IMR-90 (cell line): ENCODE results near the gene AHSG.

Experiments used
- CHD1 ChIP-seq: IDR thresholded peaks from 2 replicates; pipeline ENCODE4 v1.6.1; 2012; ENCODE audit warnings: low read depth, low read length, improper control_type of control experiment
- FOS ChIP-seq: fragments of 150-350 bp; IDR thresholded peaks from 2 replicates; pipeline ENCODE4 v1.6.1; 2016; ENCODE audit warnings: low read depth, low read length
- NFE2L2 ChIP-seq: fragments of 150-350 bp; IDR thresholded peaks from 2 replicates; pipeline ENCODE4 v1.6.1; 2016; ENCODE audit warnings: low read depth, mild to moderate bottlenecking, low read length
- POLR2A ChIP-seq: IDR thresholded peaks from 2 replicates; pipeline ENCODE4 v1.6.1; 2012; ENCODE audit warnings: mild to moderate bottlenecking, low read depth, low read length
- RAD21 ChIP-seq: IDR thresholded peaks from 2 replicates; pipeline ENCODE4 v1.6.1; 2012; ENCODE audit warnings: low read length, improper control_type of control experiment
- RCOR1 ChIP-seq: IDR thresholded peaks from 2 replicates; pipeline ENCODE4 v1.6.1; 2012; ENCODE audit warnings: mild to moderate bottlenecking, low read length, improper control_type of control experiment; ENCODE audit not compliant: insufficient replicate concordance
- RFX5 ChIP-seq: IDR thresholded peaks from 2 replicates; pipeline ENCODE4 v1.8.0; 2012; ENCODE audit warnings: low read depth, mild to moderate bottlenecking, low read length, moderate library complexity
- TF ChIP-seq, protein P1 (sequence below): conservative IDR thresholded peaks from 2 replicates; pipeline ENCODE4 v1.5.1; 2012; ENCODE audit warnings: mild to moderate bottlenecking, low read depth, low read length, improper control_type of control experiment
- TF ChIP-seq, protein P2 (sequence below): fragments of 150-350 bp; IDR thresholded peaks from 2 replicates; pipeline ENCODE4 v1.6.1; 2017; ENCODE audit warnings: mild to moderate bottlenecking, antibody characterized with exemption, low read length, low read depth
- TF ChIP-seq, protein P3 (sequence below): fragments of 150-350 bp; IDR thresholded peaks from 2 replicates; pipeline ENCODE4 v1.6.1; 2016; ENCODE audit warnings: low read depth, mild to moderate bottlenecking, low read length, moderate library complexity, borderline replicate concordance

DNA sequence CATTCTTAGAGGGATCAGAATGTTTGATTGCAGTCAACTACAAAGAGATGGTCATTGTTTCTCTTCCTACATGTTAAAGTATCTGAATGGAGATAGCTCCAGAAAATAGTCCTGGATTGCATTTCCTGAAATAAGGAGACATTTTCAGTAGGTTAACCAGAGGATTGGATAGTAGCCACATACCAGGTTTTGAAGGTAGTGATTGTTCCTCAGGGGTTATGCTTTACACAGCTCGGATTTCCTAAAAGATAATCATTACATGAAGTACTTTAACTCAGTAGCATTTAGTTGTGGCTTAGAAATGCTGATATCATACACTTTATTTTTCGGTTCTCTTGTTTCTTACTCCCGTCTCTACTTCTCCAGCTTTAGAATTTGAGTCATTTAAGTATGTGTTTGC, 32.1 kb upstream of the AHSG start:
- TF ChIP-seq, protein P1, sequence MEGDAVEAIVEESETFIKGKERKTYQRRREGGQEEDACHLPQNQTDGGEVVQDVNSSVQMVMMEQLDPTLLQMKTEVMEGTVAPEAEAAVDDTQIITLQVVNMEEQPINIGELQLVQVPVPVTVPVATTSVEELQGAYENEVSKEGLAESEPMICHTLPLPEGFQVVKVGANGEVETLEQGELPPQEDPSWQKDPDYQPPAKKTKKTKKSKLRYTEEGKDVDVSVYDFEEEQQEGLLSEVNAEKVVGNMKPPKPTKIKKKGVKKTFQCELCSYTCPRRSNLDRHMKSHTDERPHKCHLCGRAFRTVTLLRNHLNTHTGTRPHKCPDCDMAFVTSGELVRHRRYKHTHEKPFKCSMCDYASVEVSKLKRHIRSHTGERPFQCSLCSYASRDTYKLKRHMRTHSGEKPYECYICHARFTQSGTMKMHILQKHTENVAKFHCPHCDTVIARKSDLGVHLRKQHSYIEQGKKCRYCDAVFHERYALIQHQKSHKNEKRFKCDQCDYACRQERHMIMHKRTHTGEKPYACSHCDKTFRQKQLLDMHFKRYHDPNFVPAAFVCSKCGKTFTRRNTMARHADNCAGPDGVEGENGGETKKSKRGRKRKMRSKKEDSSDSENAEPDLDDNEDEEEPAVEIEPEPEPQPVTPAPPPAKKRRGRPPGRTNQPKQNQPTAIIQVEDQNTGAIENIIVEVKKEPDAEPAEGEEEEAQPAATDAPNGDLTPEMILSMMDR = no peak
- TF ChIP-seq CHD1 = no peak
- TF ChIP-seq POLR2A = no peak
- TF ChIP-seq, protein P2, sequence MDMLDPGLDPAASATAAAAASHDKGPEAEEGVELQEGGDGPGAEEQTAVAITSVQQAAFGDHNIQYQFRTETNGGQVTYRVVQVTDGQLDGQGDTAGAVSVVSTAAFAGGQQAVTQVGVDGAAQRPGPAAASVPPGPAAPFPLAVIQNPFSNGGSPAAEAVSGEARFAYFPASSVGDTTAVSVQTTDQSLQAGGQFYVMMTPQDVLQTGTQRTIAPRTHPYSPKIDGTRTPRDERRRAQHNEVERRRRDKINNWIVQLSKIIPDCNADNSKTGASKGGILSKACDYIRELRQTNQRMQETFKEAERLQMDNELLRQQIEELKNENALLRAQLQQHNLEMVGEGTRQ = no peak
- TF ChIP-seq FOS = no peak
- no peak for TF ChIP-seq RAD21
- TF ChIP-seq RFX5 = no peak
- no peak for TF ChIP-seq RCOR1
- TF ChIP-seq, protein P3, sequence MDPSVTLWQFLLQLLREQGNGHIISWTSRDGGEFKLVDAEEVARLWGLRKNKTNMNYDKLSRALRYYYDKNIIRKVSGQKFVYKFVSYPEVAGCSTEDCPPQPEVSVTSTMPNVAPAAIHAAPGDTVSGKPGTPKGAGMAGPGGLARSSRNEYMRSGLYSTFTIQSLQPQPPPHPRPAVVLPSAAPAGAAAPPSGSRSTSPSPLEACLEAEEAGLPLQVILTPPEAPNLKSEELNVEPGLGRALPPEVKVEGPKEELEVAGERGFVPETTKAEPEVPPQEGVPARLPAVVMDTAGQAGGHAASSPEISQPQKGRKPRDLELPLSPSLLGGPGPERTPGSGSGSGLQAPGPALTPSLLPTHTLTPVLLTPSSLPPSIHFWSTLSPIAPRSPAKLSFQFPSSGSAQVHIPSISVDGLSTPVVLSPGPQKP = no peak
- no peak for TF ChIP-seq NFE2L2
